IPS-NIHi11 (cell line): ENCODE data around the gene B4GALNT4.
A peak's percentile ranks its signal among the peaks of the same experiment; 100 is the strongest.
"Not testable (repeated sequence)": the region's sequence is repeated elsewhere in the genome, so short reads cannot be mapped to it uniquely, and the experiment has no call there.

Experiments
- DNase-seq: peaks from one replicate; pipeline ENCODE4 v3.0.0; 2012; ENCODE audit warnings: mixed read lengths, low spot score

Gene B4GALNT4

GRCh38 chr11:359181-359714, 10.1 kb upstream of the B4GALNT4 start:
- DNase-seq, result no peak

- DNase-seq, result no peak
Measured at GRCh38 chr11:360326-361280, 8.7 kb upstream of the B4GALNT4 start.

- DNase-seq, result no peak
Measured at GRCh38 chr11:362642-363442, 6.5 kb upstream of the B4GALNT4 start.

GRCh38 chr11:363443-363805, 5.9 kb upstream of the B4GALNT4 start:
- DNase-seq, result not testable (repeated sequence)

GRCh38 chr11:363948-364761, 5.1 kb upstream of the B4GALNT4 start:
- peak; percentile 80 for DNase-seq

GRCh38 chr11:364991-365725, 4.1 kb upstream of the B4GALNT4 start:
- DNase-seq, result no peak

- DNase-seq, result no peak
Measured at GRCh38 chr11:365831-366230, 3.5 kb upstream of the B4GALNT4 start.

- no peak for DNase-seq
Measured at GRCh38 chr11:367956-368413, 1.3 kb upstream of the B4GALNT4 start.

GRCh38 chr11:368414-369335, 624 bp upstream of the B4GALNT4 start:
- DNase-seq, result no peak

GRCh38 chr11:370070-370941, 1.0 kb downstream of the B4GALNT4 start:
- peak; percentile 87 for DNase-seq

- DNase-seq, result no peak
Measured at GRCh38 chr11:371051-371450, 1.8 kb downstream of the B4GALNT4 start.

GRCh38 chr11:371716-372590, 2.7 kb downstream of the B4GALNT4 start:
- DNase-seq, result no peak

- no peak for DNase-seq
Measured at GRCh38 chr11:372809-373715, 3.8 kb downstream of the B4GALNT4 start.

GRCh38 chr11:373716-374551, 4.6 kb downstream of the B4GALNT4 start:
- no peak for DNase-seq

- no peak for DNase-seq
Measured at GRCh38 chr11:375065-376025, 6.0 kb downstream of the B4GALNT4 start.
